Ovary (tissue), 3 donors: Measurements from ENCODE around the gene KCNJ4.
"Not testable (repeated sequence)": the region's sequence is repeated elsewhere in the genome, so short reads cannot be mapped to it uniquely, and the experiment has no call there.

Experiments used
- CTCF ChIP-seq, 3 donors: fragments of 450-650 bp in 2 of 3; fragments of 200-600 bp in 1 of 3; IDR thresholded peaks; one replicate each; pipeline versions ENCODE4 v1.5.1 to v1.8.0; 2016 to 2022; ENCODE audit warnings: antibody characterized with exemption in 3 of 3, mild to moderate bottlenecking in 1 of 3
- POLR2A ChIP-seq: fragments of 450-650 bp; IDR thresholded peaks from one replicate; pipeline ENCODE4 v1.6.1; 2017; ENCODE audit warnings: antibody characterized with exemption, mild to moderate bottlenecking, moderate library complexity
- donor health status: DM: no; HTN: no; CAD: no.

GRCh38 chr22:38389428-38389818, 65.6 kb downstream of the KCNJ4 start:
- not testable (repeated sequence) for TF ChIP-seq CTCF (IDR thresholded peaks at IDR 0.05); POLR2A
